Liver (tissue), 3 donors: ENCODE data around the gene MKI67.

ENCODE experiments used
- CTCF ChIP-seq: fragments of 150-350 bp; IDR thresholded peaks from 2 replicates; pipeline ENCODE4 v1.5.1; 2017; ENCODE audit warnings: improper control_type of control experiment, low read depth, low read length; ENCODE audit not compliant: missing input control
- EGR1 ChIP-seq, 2 donors: IDR thresholded peaks; 2 replicates each; pipeline ENCODE4 v1.6.1; 2016 to 2018; ENCODE audit warnings: antibody characterized with exemption in 2 of 2, low read depth in 2 of 2
- GABPA ChIP-seq, 2 donors: IDR thresholded peaks in 1 of 2; conservative IDR thresholded peaks in 1 of 2; 2 replicates each; pipeline ENCODE4 v1.6.1; 2016; ENCODE audit warnings: antibody characterized with exemption in 2 of 2, mild to moderate bottlenecking in 1 of 2, moderate library complexity in 1 of 2
- NR2F2 ChIP-seq: IDR thresholded peaks from 2 replicates; pipeline ENCODE4 v1.6.1; 2016; ENCODE audit warnings: antibody characterized with exemption
- REST ChIP-seq: IDR thresholded peaks from 2 replicates; pipeline ENCODE4 v1.6.1; 2016; ENCODE audit warnings: antibody characterized with exemption, mild to moderate bottlenecking
- RXRA ChIP-seq, 2 donors: IDR thresholded peaks; 2 replicates each; pipeline ENCODE4 v1.6.1; 2017 to 2018; ENCODE audit warnings: antibody characterized with exemption in 2 of 2, mild to moderate bottlenecking in 1 of 2
- TAF1 ChIP-seq: conservative IDR thresholded peaks from 2 replicates; pipeline ENCODE4 v1.6.1; 2016; ENCODE audit warnings: antibody characterized with exemption, mild to moderate bottlenecking
- YY1 ChIP-seq: IDR thresholded peaks from 2 replicates; pipeline ENCODE4 v1.6.1; 2016; ENCODE audit warnings: antibody characterized with exemption, mild to moderate bottlenecking
- TF ChIP-seq, protein P1 (sequence below): IDR thresholded peaks from 2 replicates; pipeline ENCODE4 v1.6.1; 2016; ENCODE audit warnings: antibody characterized with exemption
- TF ChIP-seq, protein P2 (sequence below): IDR thresholded peaks from 2 replicates; pipeline ENCODE4 v1.6.1; 2016; ENCODE audit warnings: antibody characterized with exemption
- donor health status: healthy.
- donor health status: healthy.

DNA sequence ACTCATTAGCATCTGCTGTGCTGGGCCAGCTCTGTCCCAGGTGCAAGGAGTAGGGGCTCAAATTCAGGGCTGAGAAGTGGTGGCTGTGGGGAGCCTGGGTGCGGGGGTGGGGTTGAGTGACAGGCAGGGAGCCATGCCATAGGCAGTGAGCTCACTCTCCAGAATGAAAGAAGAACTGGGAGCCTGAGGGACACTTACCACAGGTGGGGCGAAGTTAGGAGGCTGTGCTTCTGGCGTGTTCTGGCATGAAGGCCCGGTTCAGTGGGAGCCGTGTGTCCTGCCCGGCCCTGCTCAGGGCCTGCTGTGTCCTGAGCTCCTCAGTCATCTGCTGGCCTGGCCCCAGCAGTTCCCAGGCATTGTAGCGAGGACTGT is 62.5 kb downstream of the MKI67 start:
- TF ChIP-seq TAF1 (no peak), NR2F2 (no peak), REST (no peak), CTCF (no peak), RXRA (IDR thresholded peaks at IDR 0.05) (no peak), EGR1 (IDR thresholded peaks at IDR 0.05; ENCODE audit: low read depth in 2 of 2) (no peak), YY1 (no peak), GABPA (IDR thresholded peaks at IDR 0.05 in 1 of 2, conservative IDR thresholded peaks at IDR 0.05 in 1 of 2) (no peak)
- TF ChIP-seq, protein P1, sequence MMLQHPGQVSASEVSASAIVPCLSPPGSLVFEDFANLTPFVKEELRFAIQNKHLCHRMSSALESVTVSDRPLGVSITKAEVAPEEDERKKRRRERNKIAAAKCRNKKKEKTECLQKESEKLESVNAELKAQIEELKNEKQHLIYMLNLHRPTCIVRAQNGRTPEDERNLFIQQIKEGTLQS = no peak
- TF ChIP-seq, protein P2, sequence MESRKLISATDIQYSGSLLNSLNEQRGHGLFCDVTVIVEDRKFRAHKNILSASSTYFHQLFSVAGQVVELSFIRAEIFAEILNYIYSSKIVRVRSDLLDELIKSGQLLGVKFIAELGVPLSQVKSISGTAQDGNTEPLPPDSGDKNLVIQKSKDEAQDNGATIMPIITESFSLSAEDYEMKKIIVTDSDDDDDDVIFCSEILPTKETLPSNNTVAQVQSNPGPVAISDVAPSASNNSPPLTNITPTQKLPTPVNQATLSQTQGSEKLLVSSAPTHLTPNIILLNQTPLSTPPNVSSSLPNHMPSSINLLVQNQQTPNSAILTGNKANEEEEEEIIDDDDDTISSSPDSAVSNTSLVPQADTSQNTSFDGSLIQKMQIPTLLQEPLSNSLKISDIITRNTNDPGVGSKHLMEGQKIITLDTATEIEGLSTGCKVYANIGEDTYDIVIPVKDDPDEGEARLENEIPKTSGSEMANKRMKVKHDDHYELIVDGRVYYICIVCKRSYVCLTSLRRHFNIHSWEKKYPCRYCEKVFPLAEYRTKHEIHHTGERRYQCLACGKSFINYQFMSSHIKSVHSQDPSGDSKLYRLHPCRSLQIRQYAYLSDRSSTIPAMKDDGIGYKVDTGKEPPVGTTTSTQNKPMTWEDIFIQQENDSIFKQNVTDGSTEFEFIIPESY = no peak
